Fibroblast of lung (primary cell): ENCODE measurements around the gene ABITRAM. TPM values are rescaled to one million over a fixed set of nuclear protein-coding genes. Genes with fewer than 3 reads are reported as not detected.
A peak's percentile ranks its signal among the peaks of the same experiment; 100 is the strongest.

ENCODE experiments used
- DNase-seq, 2 donors: peaks; one replicate each; pipeline versions ENCODE4 v3.0.0 to v3.0.0-alpha.2; 2010; ENCODE audit warnings: low read depth in 2 of 2
- H2AFZ ChIP-seq: 2 replicates; pipeline ENCODE4 v1.5.1; 2012; ENCODE audit warnings: low read length, control low read depth, inconsistent platforms
- H3K27ac ChIP-seq: 2 replicates; pipeline ENCODE4 v1.5.1; 2011; ENCODE audit warnings: low read length, control low read depth; ENCODE audit not compliant: insufficient read depth
- H3K27me3 ChIP-seq: 2 replicates; pipeline ENCODE4 v1.5.1; 2011; ENCODE audit warnings: mild to moderate bottlenecking, low read length; ENCODE audit not compliant: control insufficient read depth, insufficient read depth
- H3K36me3 ChIP-seq: 2 replicates; pipeline ENCODE4 v1.5.1; 2011; ENCODE audit warnings: low read length; ENCODE audit not compliant: control insufficient read depth, insufficient read depth
- H3K4me1 ChIP-seq: 2 replicates; pipeline ENCODE4 v1.5.1; 2011; ENCODE audit warnings: low read length; ENCODE audit not compliant: control insufficient read depth, insufficient read depth; ENCODE audit errors: extremely low read depth
- H3K4me2 ChIP-seq: 2 replicates; pipeline ENCODE4 v1.5.1; 2011; ENCODE audit warnings: low read length, control low read depth; ENCODE audit not compliant: insufficient read depth; ENCODE audit errors: extremely low read depth
- H3K4me3 ChIP-seq, 4 experiments: fragments of 200-600 bp in 1 of 4; sonication (generic) in 1 of 4; replicated peaks in 1 of 4; 2 replicates each; pipeline ENCODE4 v1.5.1; 2011 to 2016; ENCODE audit warnings: low read length in 4 of 4, low read depth in 3 of 4, mild to moderate bottlenecking in 3 of 4, control low read depth in 2 of 4, inconsistent platforms in 1 of 4, mixed read lengths in 1 of 4; ENCODE audit not compliant: insufficient read depth in 1 of 4; ENCODE audit errors: control extremely low read depth in 1 of 4
- H3K79me2 ChIP-seq: 2 replicates; pipeline ENCODE4 v1.5.1; 2012; ENCODE audit warnings: mild to moderate bottlenecking, low read length, inconsistent platforms; ENCODE audit not compliant: control insufficient read depth, insufficient read depth
- H3K9ac ChIP-seq: 2 replicates; pipeline ENCODE4 v1.5.1; 2011; ENCODE audit warnings: mild to moderate bottlenecking, low read length, control low read depth; ENCODE audit not compliant: insufficient read depth
- H3K9me3 ChIP-seq: 2 replicates; pipeline ENCODE4 v1.5.1; 2012; ENCODE audit warnings: low read depth, low read length; ENCODE audit not compliant: control insufficient read depth, insufficient read depth
- H4K20me1 ChIP-seq: 2 replicates; pipeline ENCODE4 v1.5.1; 2011; ENCODE audit warnings: low read length; ENCODE audit not compliant: control insufficient read depth, insufficient read depth; ENCODE audit errors: extremely low read depth
- CTCF ChIP-seq, 2 donors: IDR thresholded peaks in 1 of 2; conservative IDR thresholded peaks in 1 of 2; 1 replicate in 1 of 2; 2 replicates in 1 of 2; pipeline ENCODE4 v1.5.1; 2011 to 2012; ENCODE audit warnings: low read length in 2 of 2, control low read depth in 1 of 2, inconsistent platforms in 1 of 2, low read depth in 1 of 2, mild to moderate bottlenecking in 1 of 2
- EZH2 ChIP-seq: IDR thresholded peaks from 2 replicates; pipeline ENCODE4 v1.5.1; 2012; ENCODE audit warnings: low read length, control low read depth, mild to moderate bottlenecking; ENCODE audit errors: missing control alignments
- polyA plus RNA-seq, 2 donors: library from polyadenylated mRNA; depleted of rRNA in 1 of 2; stranded (reverse) in 1 of 2; unstranded in 1 of 2; fragments of >200 nt; gene quantifications; 2 replicates each; pipeline ENCODE4 v1.2.1, GENCODE V29; 2011 to 2012; ENCODE audit warnings: missing spikeins in 1 of 2
- total RNA-seq: library from RNA; depleted of rRNA; stranded (reverse); fragments of >200 nt; gene quantifications from 2 replicates; pipeline ENCODE4 v1.2.1, GENCODE V29; 2014

ABITRAM gene
- total and polyA plus RNA-seq, 2 donors (not counting 1 experiment from before 2014, with no cell fraction given), result 8.8 to 24.8 TPM

DNA sequence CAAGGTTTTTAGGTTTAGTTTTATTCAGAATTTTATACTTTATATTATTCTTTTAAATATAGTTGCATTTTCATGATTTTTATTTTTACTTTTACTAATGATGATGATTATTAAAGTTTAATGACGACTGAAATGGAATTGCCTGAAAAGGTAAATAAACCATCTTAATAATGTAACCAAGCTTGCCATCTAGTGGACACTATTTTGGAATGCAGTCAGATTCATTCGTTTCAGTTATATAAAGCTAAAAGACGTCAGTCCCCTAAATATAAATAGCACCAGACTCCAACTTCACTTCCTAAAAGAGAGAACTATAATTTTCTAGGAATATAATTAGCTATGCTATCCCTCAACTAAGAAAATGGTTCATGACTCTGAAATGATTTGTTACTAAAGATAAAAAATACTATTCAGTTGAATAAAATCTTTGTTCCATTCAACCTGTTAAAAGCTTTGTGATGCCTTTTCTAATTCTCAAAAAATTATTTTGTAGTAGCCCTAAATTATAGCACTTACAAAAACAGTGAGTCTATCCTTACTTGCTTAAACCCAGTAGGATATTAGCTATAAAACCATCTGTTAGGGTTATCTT lies 19.9 kb downstream of the ABITRAM start:
- H3K36me3 ChIP-seq, result no peaks in the 10 kb centered on the region
- H3K27ac ChIP-seq, result peak overlapping the region; percentile 45
- no peak overlapping the region for H3K4me3 ChIP-seq
- no peak overlapping the region for H2AFZ ChIP-seq
- no peaks in the 10 kb centered on the region for H3K9me3 ChIP-seq
- H3K9ac ChIP-seq, result no peak overlapping the region
- no peaks in the 10 kb centered on the region for H3K27me3 ChIP-seq
- no peaks in the 10 kb centered on the region for H4K20me1 ChIP-seq
- peak; percentile 61 to 75 for DNase-seq
- no peak overlapping the region for H3K4me2 ChIP-seq
- H3K79me2 ChIP-seq, result no peaks in the 10 kb centered on the region
- TF ChIP-seq CTCF (conservative IDR thresholded peaks at IDR 0.05 in 1 of 2, IDR thresholded peaks at IDR 0.05 in 1 of 2; ENCODE audit: low read depth in 1 of 2, low read length in 2 of 2) (peak; percentile 19 to 71), EZH2 (no peak)
- H3K4me1 ChIP-seq, result no peaks in the 10 kb centered on the region

DNA sequence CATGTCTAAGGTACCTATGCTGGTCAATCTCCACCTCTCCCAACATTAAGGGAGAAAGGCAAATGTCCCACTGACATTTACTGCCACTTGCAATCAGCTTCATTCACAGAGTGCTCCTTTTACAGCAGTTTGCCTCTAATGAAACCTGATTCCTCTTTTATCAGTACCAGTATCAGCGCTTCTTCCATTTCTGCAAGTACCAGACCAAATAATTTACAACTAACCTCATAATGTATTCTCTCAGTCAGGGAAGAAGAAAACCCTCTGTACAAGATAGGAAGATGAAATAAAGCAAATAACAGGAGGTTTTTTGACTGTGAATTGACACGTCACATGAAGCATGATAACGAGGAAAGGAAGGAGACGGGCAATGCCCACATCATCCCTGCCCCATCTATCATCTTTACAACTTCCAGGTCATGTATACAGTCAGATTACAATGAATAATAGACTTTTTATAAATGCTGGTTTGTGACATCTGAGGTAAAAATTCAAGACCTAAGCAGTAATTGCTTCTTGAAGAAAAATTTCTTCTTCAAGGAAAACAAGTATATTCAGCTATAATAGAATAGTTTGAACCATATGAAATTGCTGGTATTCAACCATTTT lies 21.9 kb downstream of the ABITRAM start:
- no peak for DNase-seq
- no peak overlapping the region for H3K4me2 ChIP-seq
- no peak overlapping the region for H2AFZ ChIP-seq
- no peaks in the 10 kb centered on the region for H3K9me3 ChIP-seq
- H3K4me1 ChIP-seq, result no peaks in the 10 kb centered on the region
- no peak overlapping the region for H3K9ac ChIP-seq
- no peaks in the 10 kb centered on the region for H3K27me3 ChIP-seq
- H3K36me3 ChIP-seq, result no peaks in the 10 kb centered on the region
- H3K4me3 ChIP-seq, result no peak overlapping the region
- TF ChIP-seq CTCF (conservative IDR thresholded peaks at IDR 0.05 in 1 of 2, IDR thresholded peaks at IDR 0.05 in 1 of 2; ENCODE audit: low read depth in 1 of 2, low read length in 2 of 2) (no peak), EZH2 (no peak)
- H3K27ac ChIP-seq, result no peak overlapping the region
- no peaks in the 10 kb centered on the region for H4K20me1 ChIP-seq
- H3K79me2 ChIP-seq, result no peaks in the 10 kb centered on the region

DNA sequence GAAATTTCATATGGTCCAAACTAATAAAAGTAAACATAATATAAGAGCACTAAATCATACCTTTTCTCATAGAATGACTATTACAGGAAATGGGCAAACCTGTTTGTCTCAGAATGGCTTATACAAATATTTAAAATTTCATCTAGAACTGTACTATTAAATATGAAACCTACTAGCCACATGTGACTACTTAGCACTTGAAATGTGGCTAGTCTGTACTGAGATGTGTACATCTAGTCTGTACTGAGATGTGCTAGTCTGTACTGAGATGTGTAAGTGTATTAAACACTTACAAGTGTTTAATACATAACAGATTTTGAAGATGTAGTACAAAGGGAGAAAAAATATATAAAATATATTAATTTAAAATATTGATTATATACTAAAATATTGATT lies 22.4 kb downstream of the ABITRAM start:
- Histone ChIP-seq H3K4me1 (no peaks in the 10 kb centered on the region), H3K36me3 (no peaks in the 10 kb centered on the region), H3K4me3 (no peak overlapping the region), H2AFZ (no peak overlapping the region), H3K27ac (no peak overlapping the region), H3K79me2 (no peaks in the 10 kb centered on the region), H3K27me3 (no peaks in the 10 kb centered on the region), H3K9me3 (no peaks in the 10 kb centered on the region), H4K20me1 (no peaks in the 10 kb centered on the region), H3K9ac (no peak overlapping the region), H3K4me2 (no peak overlapping the region)
- no peak for TF ChIP-seq EZH2
- no peak for TF ChIP-seq CTCF (conservative IDR thresholded peaks at IDR 0.05 in 1 of 2, IDR thresholded peaks at IDR 0.05 in 1 of 2; ENCODE audit: low read depth in 1 of 2, low read length in 2 of 2)
- no peak for DNase-seq
